H1 (cell line): Measurements from ENCODE around the gene UMAD1. TPM values are rescaled to one million over a fixed set of nuclear protein-coding genes. Genes with fewer than 3 reads are reported as not detected.

ENCODE experiments used
- CTCF ChIA-PET: fragments of 300-600 bp; sonication (Branson Sonifier 250); formaldehyde crosslinking; loops from one replicate; lab custom pipeline; 2021; ENCODE audit not compliant: partially characterized antibody; lab: Charles Lee
- POLR2A ChIA-PET: fragments of 300-600 bp; sonication (Branson Sonifier 250); formaldehyde crosslinking; loops from one replicate; lab custom pipeline; 2021; ENCODE audit warnings: inconsistent platforms; ENCODE audit not compliant: partially characterized antibody; lab: Charles Lee
- DNase-seq, 2 experiments: peaks; one replicate each; pipeline versions ENCODE4 v3.0.0 to v3.0.0-alpha.2; 2010 to 2022; ENCODE audit warnings: low spot score in 2 of 2, low read depth in 1 of 2, mixed read lengths in 1 of 2
- FAIRE-seq: peaks from 2 replicates; lab custom pipeline; 2011; peaks lifted over from hg19 to GRCh38; lab: Jason Lieb, UNC
- H2AFZ ChIP-seq: 2 replicates; pipeline ENCODE4 v1.8.1; 2012; ENCODE audit warnings: low read length, inconsistent platforms
- H2AK5ac ChIP-seq: 2 replicates; pipeline ENCODE4 v1.6.1; 2013; ENCODE audit warnings: low read depth, low read length
- H2BK120ac ChIP-seq: replicated peaks from 2 replicates; pipeline ENCODE3; 2013; ENCODE audit warnings: low read depth, low read length, inconsistent platforms
- H2BK12ac ChIP-seq: 2 replicates; pipeline ENCODE4 v1.6.1; 2013; ENCODE audit warnings: low read depth, low read length
- H2BK15ac ChIP-seq: 2 replicates; pipeline ENCODE4 v1.6.1; 2013; ENCODE audit warnings: low read length
- H2BK20ac ChIP-seq: 2 replicates; pipeline ENCODE4 v1.6.1; 2013; ENCODE audit warnings: low read length
- H2BK5ac ChIP-seq: 2 replicates; pipeline ENCODE4 v1.6.1; 2013; ENCODE audit warnings: low read depth, low read length
- H3K14ac ChIP-seq: 2 replicates; pipeline ENCODE4 v1.6.1; 2013; ENCODE audit warnings: inconsistent platforms; ENCODE audit not compliant: insufficient read length
- H3K18ac ChIP-seq: 2 replicates; pipeline ENCODE4 v1.6.1; 2013; ENCODE audit warnings: low read length; ENCODE audit errors: extremely low read depth
- H3K23ac ChIP-seq: 2 replicates; pipeline ENCODE4 v1.6.1; 2013; ENCODE audit warnings: inconsistent platforms; ENCODE audit not compliant: insufficient read length
- H3K23me2 ChIP-seq: 2 replicates; pipeline ENCODE4 v1.6.1; 2013; ENCODE audit warnings: low read depth, low read length
- H3K27ac ChIP-seq: 2 replicates; pipeline ENCODE4 v1.6.1; 2011; ENCODE audit warnings: low read depth, low read length, inconsistent platforms
- H3K27me3 ChIP-seq, 4 experiments: replicated peaks in 1 of 4; 1 replicate in 1 of 4; 2 replicates in 3 of 4; pipeline versions ENCODE4 v1.6.1 to v1.8.1; 2011 to 2013; ENCODE audit warnings: low read length in 3 of 4, mild to moderate bottlenecking in 3 of 4, inconsistent platforms in 2 of 4, mixed read lengths in 2 of 4, moderate library complexity in 1 of 4; ENCODE audit not compliant: control insufficient read depth in 3 of 4, insufficient read depth in 3 of 4; ENCODE audit errors: extremely low read depth in 1 of 4
- H3K36me3 ChIP-seq, 4 experiments: 2 replicates each; pipeline versions ENCODE4 v1.6.1 to v1.8.1; 2011 to 2013; ENCODE audit warnings: mild to moderate bottlenecking in 4 of 4, low read length in 3 of 4, moderate library complexity in 2 of 4, control low read depth in 1 of 4, inconsistent platforms in 1 of 4; ENCODE audit not compliant: insufficient read depth in 4 of 4, control insufficient read depth in 2 of 4
- H3K4ac ChIP-seq: replicated peaks from 2 replicates; pipeline ENCODE3; 2013; ENCODE audit warnings: low read length, low read depth, mixed read lengths, inconsistent platforms; ENCODE audit not compliant: insufficient read length
- H3K4me1 ChIP-seq, 4 experiments: replicated peaks in 1 of 4; 1 replicate in 1 of 4; 2 replicates in 3 of 4; pipeline versions ENCODE4 v1.6.1 to v1.8.1; 2011 to 2013; ENCODE audit warnings: low read length in 3 of 4, inconsistent platforms in 2 of 4, mixed read lengths in 1 of 4; ENCODE audit not compliant: insufficient read depth in 4 of 4, control insufficient read depth in 3 of 4
- H3K4me2 ChIP-seq, 2 experiments: 2 replicates each; pipeline versions ENCODE4 v1.6.1 to v1.8.1; 2011 to 2013; ENCODE audit warnings: low read depth in 2 of 2, low read length in 2 of 2, control low read depth in 1 of 2, inconsistent platforms in 1 of 2, mild to moderate bottlenecking in 1 of 2; ENCODE audit not compliant: insufficient read depth in 1 of 2
- H3K4me3 ChIP-seq, 4 experiments: fragments of 200-600, 300-600 bp in 1 of 4; sonication (generic), shearing (Covaris generic), sonication (Bioruptor Twin) in 1 of 4; 2 replicates each; pipeline versions ENCODE4 v1.5.1 to v1.8.1; 2011 to 2016; ENCODE audit warnings: low read length in 4 of 4, low read depth in 3 of 4, control low read depth in 2 of 4, inconsistent platforms in 2 of 4, mild to moderate bottlenecking in 2 of 4, mixed read lengths in 1 of 4, moderate library complexity in 1 of 4; ENCODE audit not compliant: insufficient read depth in 2 of 4; ENCODE audit errors: extremely low read depth in 1 of 4
- H3K56ac ChIP-seq: replicated peaks from 2 replicates; pipeline ENCODE3; 2013; ENCODE audit warnings: low read depth, mild to moderate bottlenecking, mixed read lengths, low read length, inconsistent platforms; ENCODE audit not compliant: insufficient read length
- H3K79me1 ChIP-seq: 2 replicates; pipeline ENCODE4 v1.6.1; 2013; ENCODE audit warnings: low read depth, low read length, control low read depth
- H3K79me2 ChIP-seq, 2 experiments: 2 replicates each; pipeline versions ENCODE4 v1.6.1 to v1.8.1; 2012 to 2013; ENCODE audit warnings: low read length in 2 of 2, mild to moderate bottlenecking in 2 of 2, inconsistent platforms in 1 of 2; ENCODE audit not compliant: insufficient read depth in 2 of 2, control insufficient read depth in 1 of 2
- H3K9ac ChIP-seq, 4 experiments: replicated peaks in 1 of 4; 1 replicate in 1 of 4; 2 replicates in 3 of 4; pipeline versions ENCODE4 v1.6.1 to v1.8.1; 2011 to 2013; ENCODE audit warnings: low read depth in 3 of 4, low read length in 3 of 4, control low read depth in 2 of 4, mild to moderate bottlenecking in 2 of 4, moderate library complexity in 2 of 4, inconsistent platforms in 1 of 4; ENCODE audit errors: extremely low read depth in 1 of 4
- H3K9me3 ChIP-seq, 2 experiments: 2 replicates each; pipeline versions ENCODE4 v1.6.1 to v1.8.1; 2012 to 2013; ENCODE audit warnings: mild to moderate bottlenecking in 2 of 2, moderate library complexity in 2 of 2, control low read depth in 1 of 2, inconsistent platforms in 1 of 2, low read depth in 1 of 2, low read length in 1 of 2, mixed read lengths in 1 of 2; ENCODE audit not compliant: insufficient read depth in 2 of 2
- H4K20me1 ChIP-seq, 2 experiments: replicated peaks in 1 of 2; 2 replicates each; pipeline versions ENCODE3 to v1.8.1; 2011 to 2013; ENCODE audit warnings: inconsistent platforms in 2 of 2, low read length in 2 of 2, mild to moderate bottlenecking in 1 of 2; ENCODE audit not compliant: insufficient read depth in 2 of 2, control insufficient read depth in 1 of 2
- H4K5ac ChIP-seq: 2 replicates; pipeline ENCODE4 v1.6.1; 2013; ENCODE audit warnings: low read length, low read depth, mixed read lengths, inconsistent platforms; ENCODE audit not compliant: insufficient read length
- H4K8ac ChIP-seq: 2 replicates; pipeline ENCODE4 v1.8.0; 2013; ENCODE audit warnings: mild to moderate bottlenecking, moderate library complexity, low read length, inconsistent platforms; ENCODE audit not compliant: insufficient read depth; ENCODE audit errors: extremely low read depth
- H4K91ac ChIP-seq: replicated peaks from 2 replicates; pipeline ENCODE3; 2013; ENCODE audit warnings: low read length, mixed read lengths, inconsistent platforms; ENCODE audit not compliant: insufficient read length
- ATF2 ChIP-seq: IDR thresholded peaks from 2 replicates; pipeline ENCODE4 v1.6.1; 2012; ENCODE audit warnings: low read length, inconsistent platforms
- ATF3 ChIP-seq: IDR thresholded peaks from 2 replicates; pipeline ENCODE4 v1.6.1; 2011; ENCODE audit warnings: low read depth, mild to moderate bottlenecking, low read length; ENCODE audit not compliant: insufficient read depth
- CBX5 ChIP-seq: fragments of 300-800, 300-1000 bp; sonication (generic); IDR thresholded peaks from 2 replicates; pipeline ENCODE4 v1.7.1; 2016; ENCODE audit warnings: antibody characterized with exemption, low read length, low read depth
- CHD1 ChIP-seq: IDR thresholded peaks from 2 replicates; pipeline ENCODE4 v1.6.1; 2012; ENCODE audit warnings: low read depth, low read length, improper control_type of control experiment
- E2F6 ChIP-seq: IDR thresholded peaks from 2 replicates; pipeline ENCODE4 v1.6.1; 2012; ENCODE audit warnings: inconsistent platforms
- HDAC6 ChIP-seq: IDR thresholded peaks from one replicate; pipeline ENCODE4 v1.7.1; 2012; ENCODE audit warnings: low read depth, mild to moderate bottlenecking, inconsistent platforms, low read length, moderate library complexity
- KDM1A ChIP-seq: fragments of 200-600, 300-600 bp; sonication (generic); IDR thresholded peaks from 2 replicates; pipeline ENCODE4 v1.7.1; 2016; ENCODE audit warnings: mild to moderate bottlenecking, low read length, borderline replicate concordance
- KDM5A ChIP-seq: fragments of 200-600 bp; IDR thresholded peaks from 2 replicates; pipeline ENCODE4 v1.7.1; 2012; ENCODE audit warnings: mild to moderate bottlenecking, low read length, inconsistent platforms, mixed read lengths
- RXRA ChIP-seq: IDR thresholded peaks from 2 replicates; pipeline ENCODE4 v1.6.1; 2011; ENCODE audit warnings: low read depth, mild to moderate bottlenecking, low read length, moderate library complexity; ENCODE audit not compliant: insufficient read depth
- SIRT6 ChIP-seq: IDR thresholded peaks from one replicate; pipeline ENCODE4 v1.7.1; 2012; ENCODE audit warnings: low read length, inconsistent platforms
- SIX5 ChIP-seq: IDR thresholded peaks from 2 replicates; pipeline ENCODE4 v1.6.1; 2011; ENCODE audit warnings: mild to moderate bottlenecking, low read depth, low read length
- SP4 ChIP-seq: IDR thresholded peaks from 2 replicates; pipeline ENCODE4 v1.6.1; 2012; ENCODE audit warnings: low read length, inconsistent platforms
- whole genome bisulfite sequencing, 2 experiments: shearing (Covaris generic) in 1 of 2; methylation state at CpG; one replicate each; pipeline versions ENCODE4 v1.1.6 to v1.1.7; 2013 to 2015; ENCODE audit warnings: low lambda C conversion rate in 2 of 2, mixed read lengths in 2 of 2, inconsistent platforms in 1 of 2, low coverage in 1 of 2, missing lambda C conversion rate in 1 of 2; ENCODE audit not compliant: insufficient replicate concordance in 2 of 2, insufficient coverage in 1 of 2, insufficient read length in 1 of 2; ENCODE audit errors: extremely low coverage in 1 of 2, missing lambda C conversion rate in 1 of 2; 5-methylcytosine and 5-hydroxymethylcytosine counted together
- polyA plus RNA-seq, 7 experiments: library from polyadenylated mRNA; depleted of rRNA in 3 of 7; stranded (reverse) in 5 of 7; unstranded in 2 of 7; fragments of >200 nt in 5 of 7; fragments of 200-250 nt in 2 of 7; gene quantifications; 1 replicate in 5 of 7; 2 replicates in 1 of 7; 4 replicates in 1 of 7; pipeline versions ENCODE4 v1.2.1 to v1.2.3, GENCODE V29; 2011 to 2013; ENCODE audit warnings: missing spikeins in 2 of 7, mixed read lengths in 2 of 7
- total RNA-seq: library from RNA; stranded (reverse); fragmentation: NEBNext Ultra II Directional; extraction: Animal tissue kit (Norgen Biotek cat#: 25700); gene quantifications from 2 replicates; pipeline ENCODE4 v1.2.1, GENCODE V29; 2021

Gene UMAD1
- total and polyA plus RNA-seq, 2 of the 8 experiments (the other 6 are each of a cell fraction or from before 2014, with no cell fraction given) = 10.4 to 12.3 TPM

- Histone ChIP-seq H4K91ac (no peak overlapping the region), H2AK5ac (no peak overlapping the region), H3K79me2 (no peaks in the 10 kb centered on the region), H3K23ac (no peak overlapping the region), H2BK15ac (no peak overlapping the region), H3K56ac (no peak overlapping the region), H3K4me3 (no peak overlapping the region), H3K4me1 (no peaks in the 10 kb centered on the region), H3K14ac (no peak overlapping the region), H4K20me1 (no peaks in the 10 kb centered on the region), H3K9me3 (no peaks in the 10 kb centered on the region), H4K5ac (no peak overlapping the region), H2AFZ (no peak overlapping the region), H4K8ac (no peak overlapping the region), H2BK20ac (no peak overlapping the region), H3K27ac (no peak overlapping the region), H3K36me3 (no peaks in the 10 kb centered on the region), H3K9ac (no peak overlapping the region), H3K27me3 (no peaks in the 10 kb centered on the region), H2BK12ac (no peak overlapping the region), H2BK120ac (no peak overlapping the region), H3K23me2 (no peaks in the 10 kb centered on the region), H2BK5ac (no peak overlapping the region), H3K4me2 (no peak overlapping the region), H3K79me1 (no peaks in the 10 kb centered on the region), H3K18ac (no peak overlapping the region), H3K4ac (no peak overlapping the region)
- FAIRE-seq = no peak
- DNase-seq = no peak
- WGBS, 2 experiments = 90% methylated on average over 1 of the region's 1 CpG; no CpG with 5 or more reads in 1 of the 2 experiments
- ChIA-PET CTCF (no interaction called here), POLR2A (interaction anchor here (0.5 kb wide), 1 partner anchor 166 kb away, joined by 3 read pairs; no protein-coding TSS in a partner anchor)
- no peak for TF ChIP-seq CHD1
- TF ChIP-seq KDM5A = no peak
- no peak for TF ChIP-seq KDM1A
- TF ChIP-seq ATF3 = no peak
- TF ChIP-seq E2F6 = no peak
- no peak for TF ChIP-seq HDAC6
- TF ChIP-seq SP4 = no peak
- no peak for TF ChIP-seq RXRA
- TF ChIP-seq ATF2 = no peak
- no peak for TF ChIP-seq SIX5
- no peak for TF ChIP-seq SIRT6
- no peak for TF ChIP-seq CBX5
These were observed 168.1 kb downstream of the UMAD1 start for GRCh38 chr7:7808626-7809025.
